HUES6 (cell line): ENCODE measurements around the gene EIF3L.

Experiments used
- H3K27ac ChIP-seq: 2 replicates; pipeline ENCODE4 v1.7.0; 2013; ENCODE audit warnings: low read depth, mild to moderate bottlenecking, low read length, inconsistent platforms
- H3K27me3 ChIP-seq: 2 replicates; pipeline ENCODE4 v1.6.1; 2013; ENCODE audit warnings: low read length; ENCODE audit not compliant: control insufficient read depth, insufficient read depth
- H3K36me3 ChIP-seq: 2 replicates; pipeline ENCODE4 v1.6.1; 2013; ENCODE audit warnings: low read length; ENCODE audit not compliant: control insufficient read depth, insufficient read depth
- H3K4me1 ChIP-seq: 2 replicates; pipeline ENCODE4 v1.6.1; 2013; ENCODE audit warnings: low read length; ENCODE audit not compliant: control insufficient read depth, insufficient read depth
- H3K4me3 ChIP-seq: 2 replicates; pipeline ENCODE4 v1.5.1; 2013; ENCODE audit warnings: low read depth, low read length
- H3K9ac ChIP-seq: one replicate; pipeline ENCODE4 v1.6.1; 2013; ENCODE audit warnings: mild to moderate bottlenecking, low read length
- H3K9me3 ChIP-seq: 2 replicates; pipeline ENCODE4 v1.6.1; 2013; ENCODE audit warnings: low read depth, low read length; ENCODE audit not compliant: control insufficient read depth, insufficient read depth

The EIF3L gene

GRCh38 chr22:37894939-37895670, 45.9 kb downstream of the EIF3L start:
- peak overlapping the region; percentile 47 for H3K27ac ChIP-seq
- no peaks in the 10 kb centered on the region for H3K27me3 ChIP-seq
- H3K9me3 ChIP-seq: no peaks in the 10 kb centered on the region
- H3K9ac ChIP-seq: peak overlapping the region; percentile 4
- H3K36me3 ChIP-seq: peaks cover 12% of the 10 kb centered on the region
- H3K4me3 ChIP-seq: peak overlapping the region; percentile 5; the same call in 1 of the 2 replicates
- peaks cover 57% of the 10 kb centered on the region for H3K4me1 ChIP-seq

GRCh38 chr22:37896181-37896592, 47.0 kb downstream of the EIF3L start:
- H3K27ac ChIP-seq: peak overlapping the region; percentile 61; the same call in 1 of the 2 replicates
- H3K36me3 ChIP-seq: peaks cover 10% of the 10 kb centered on the region
- peak overlapping the region; percentile 23 for H3K9ac ChIP-seq
- H3K27me3 ChIP-seq: no peaks in the 10 kb centered on the region
- no peak overlapping the region for H3K4me3 ChIP-seq
- H3K4me1 ChIP-seq: peaks cover 57% of the 10 kb centered on the region
- no peaks in the 10 kb centered on the region for H3K9me3 ChIP-seq

- Histone ChIP-seq H3K36me3 (peaks cover 3% of the 10 kb centered on the region; the same call in 1 of the 2 replicates), H3K9ac (peak overlapping the region; percentile 3), H3K4me1 (peaks cover 57% of the 10 kb centered on the region), H3K4me3 (no peak overlapping the region), H3K27ac (peak overlapping the region; percentile 61; the same call in 1 of the 2 replicates), H3K9me3 (no peaks in the 10 kb centered on the region), H3K27me3 (no peaks in the 10 kb centered on the region)
Observed at GRCh38 chr22:37896939-37897338, 47.7 kb downstream of the EIF3L start.

- Histone ChIP-seq H3K9ac (peak overlapping the region; percentile 56), H3K4me3 (no peak overlapping the region), H3K4me1 (peaks cover 57% of the 10 kb centered on the region), H3K9me3 (no peaks in the 10 kb centered on the region), H3K27ac (peak overlapping the region; percentile 36; the same call in 1 of the 2 replicates), H3K27me3 (no peaks in the 10 kb centered on the region), H3K36me3 (no peaks in the 10 kb centered on the region)
Observed at GRCh38 chr22:37897807-37898206, 48.6 kb downstream of the EIF3L start.

GRCh38 chr22:37898441-37899181, 49.4 kb downstream of the EIF3L start:
- H3K9ac ChIP-seq: peak overlapping the region; percentile 56
- peak overlapping the region; percentile 48; the same call in 1 of the 2 replicates for H3K27ac ChIP-seq
- H3K4me1 ChIP-seq: peaks cover 50% of the 10 kb centered on the region

GRCh38 chr22:37904572-37905533, 55.6 kb downstream of the EIF3L start:
- Histone ChIP-seq H3K4me3 (peak overlapping the region; percentile 72), H3K27ac (peak overlapping the region; percentile 39; the same call in 1 of the 2 replicates), H3K9ac (peak overlapping the region; percentile 82), H3K4me1 (peaks cover 28% of the 10 kb centered on the region), H3K27me3 (no peaks in the 10 kb centered on the region), H3K9me3 (no peaks in the 10 kb centered on the region), H3K36me3 (0 out of 2 replicates have a peak, but pooled peaks cover 2% of the 10 kb centered on the region)

More at GRCh38 chr22:37898441-37899181, 49.4 kb downstream of the EIF3L start:
- H3K4me3 ChIP-seq: no peak overlapping the region
- H3K27me3 ChIP-seq: no peaks in the 10 kb centered on the region
- H3K9me3 ChIP-seq: no peaks in the 10 kb centered on the region
- no peaks in the 10 kb centered on the region for H3K36me3 ChIP-seq

GRCh38 chr22:37905534-37906363, 56.5 kb downstream of the EIF3L start, which contains the start of gene MICALL1:
TSS of gene MICALL1 (plus strand) at chr22:37906297. CDS start at chr22:37906423, 126 bp downstream.
- H3K36me3 ChIP-seq: 0 out of 2 replicates have a peak, but pooled peaks cover 2% of the 10 kb centered on the region
- H3K9ac ChIP-seq: peak within 1 kb of the TSS; percentile 87
- H3K4me1 ChIP-seq: peaks cover 36% of the 10 kb centered on the region
- no peaks in the 10 kb centered on the region for H3K9me3 ChIP-seq
- H3K27me3 ChIP-seq: no peaks in the 10 kb centered on the region
- H3K4me3 ChIP-seq: peak within 1 kb of the TSS; percentile 72
- H3K27ac ChIP-seq: peak within 1 kb of the TSS; percentile 39; the same call in 1 of the 2 replicates

GRCh38 chr22:37906364-37907008, 57.3 kb downstream of the EIF3L start:
- Histone ChIP-seq H3K27ac (no peak overlapping the region), H3K4me3 (peak overlapping the region; percentile 72), H3K9ac (peak overlapping the region; percentile 87), H3K27me3 (no peaks in the 10 kb centered on the region), H3K4me1 (peaks cover 44% of the 10 kb centered on the region), H3K9me3 (no peaks in the 10 kb centered on the region), H3K36me3 (0 out of 2 replicates have a peak, but pooled peaks cover 2% of the 10 kb centered on the region)

- Histone ChIP-seq H3K27ac (no peak overlapping the region), H3K27me3 (no peaks in the 10 kb centered on the region), H3K9ac (peak overlapping the region; percentile 52), H3K4me3 (peak overlapping the region; percentile 72), H3K36me3 (peaks cover 7% of the 10 kb centered on the region), H3K4me1 (peaks cover 52% of the 10 kb centered on the region), H3K9me3 (no peaks in the 10 kb centered on the region)
Observed at GRCh38 chr22:37907036-37907954, 58.1 kb downstream of the EIF3L start.
